ENCODE measurements around the gene LRRC10.

The LRRC10 gene

GRCh38 chr12:69569236-69569635, 41.5 kb downstream of the LRRC10 start:
- no peak for DNase-seq (ENCODE audit: low read depth)

GRCh38 chr12:69566603-69567002, 44.1 kb downstream of the LRRC10 start:
- DNase-seq (ENCODE audit: low read depth), result no peak

DNA sequence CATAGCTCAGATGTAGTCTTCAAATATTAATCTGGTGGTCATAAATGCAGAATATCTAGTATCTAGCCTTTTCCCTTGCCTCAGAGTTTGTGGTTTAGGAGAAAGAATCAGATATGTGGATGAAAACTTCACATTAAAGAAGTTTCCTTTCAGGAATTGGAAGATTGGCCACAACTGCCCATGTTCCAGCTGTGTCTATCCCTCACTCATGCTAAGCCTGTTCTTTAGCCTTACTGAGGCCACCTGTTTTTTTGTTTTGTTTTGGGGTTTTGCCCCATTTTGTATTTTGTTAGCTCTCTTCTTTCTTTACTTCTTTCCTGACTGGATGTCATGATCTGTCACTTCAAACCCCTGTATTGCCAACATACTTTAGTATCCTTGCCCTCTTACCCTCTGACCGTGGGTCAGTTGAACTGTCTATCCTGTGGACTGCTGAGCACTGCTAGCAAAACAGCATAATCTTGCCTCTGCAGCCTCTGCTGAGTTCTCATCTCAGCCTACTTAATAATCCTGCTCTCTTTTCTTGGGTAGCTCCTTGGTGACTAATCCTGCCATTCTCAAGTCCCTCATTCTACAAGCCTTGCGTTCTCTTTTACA, 47.4 kb downstream of the LRRC10 start:
- no peak for DNase-seq (ENCODE audit: low read depth)
